Renal cortical epithelial cell (primary cell): Measurements from ENCODE around the gene RRP15. TPM values are rescaled to one million over a fixed set of nuclear protein-coding genes. Genes with fewer than 3 reads are reported as not detected.

ENCODE experiments used
- DNase-seq: peaks from one replicate; pipeline ENCODE4 v3.0.0-alpha.2; 2011; ENCODE audit warnings: low read depth
- total RNA-seq: library from RNA; depleted of rRNA; stranded (reverse); fragments of >200 nt; gene quantifications from 2 replicates; pipeline ENCODE4 v1.2.3, GENCODE V29; 2014

Gene RRP15, protein sequence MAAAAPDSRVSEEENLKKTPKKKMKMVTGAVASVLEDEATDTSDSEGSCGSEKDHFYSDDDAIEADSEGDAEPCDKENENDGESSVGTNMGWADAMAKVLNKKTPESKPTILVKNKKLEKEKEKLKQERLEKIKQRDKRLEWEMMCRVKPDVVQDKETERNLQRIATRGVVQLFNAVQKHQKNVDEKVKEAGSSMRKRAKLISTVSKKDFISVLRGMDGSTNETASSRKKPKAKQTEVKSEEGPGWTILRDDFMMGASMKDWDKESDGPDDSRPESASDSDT
- 5.4 and 10.3 TPM in 2 replicates for total RNA-seq

GRCh38 chr1:218284917-218285635 lies at the start of gene RRP15:
Gene RRP15, plus strand, starts transcription at chr1:218285293. Its CDS starts 24 bp downstream, at chr1:218285317.
- DNase-seq: peak; percentile 76

- peak; percentile 36 for DNase-seq
Measured at GRCh38 chr1:218242171-218242570, 42.9 kb upstream of the RRP15 start.

DNA sequence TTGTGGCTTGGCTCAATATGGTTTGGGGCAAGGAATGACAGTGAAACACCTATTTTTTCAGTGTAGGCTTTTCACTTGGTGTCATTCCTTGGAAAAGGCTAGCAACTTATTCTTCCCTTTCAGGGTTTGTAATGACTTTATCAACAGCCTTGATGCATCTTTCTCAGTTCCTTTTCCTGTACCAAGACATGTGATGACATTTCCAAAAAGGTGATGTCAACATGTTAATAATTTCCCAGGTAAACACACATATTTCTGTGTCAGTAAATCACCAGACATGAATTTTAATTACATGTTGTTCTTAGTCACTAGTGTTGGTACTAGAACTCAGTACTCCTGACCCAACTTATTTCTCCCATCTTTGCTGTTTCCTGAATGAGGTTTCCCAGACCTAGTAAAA lies 37.8 kb upstream of the RRP15 start:
- no peak for DNase-seq

GRCh38 chr1:218249338-218250140 lies 35.6 kb upstream of the RRP15 start:
- no peak for DNase-seq

GRCh38 chr1:218250492-218250891 lies 34.6 kb upstream of the RRP15 start:
- DNase-seq: no peak

DNA sequence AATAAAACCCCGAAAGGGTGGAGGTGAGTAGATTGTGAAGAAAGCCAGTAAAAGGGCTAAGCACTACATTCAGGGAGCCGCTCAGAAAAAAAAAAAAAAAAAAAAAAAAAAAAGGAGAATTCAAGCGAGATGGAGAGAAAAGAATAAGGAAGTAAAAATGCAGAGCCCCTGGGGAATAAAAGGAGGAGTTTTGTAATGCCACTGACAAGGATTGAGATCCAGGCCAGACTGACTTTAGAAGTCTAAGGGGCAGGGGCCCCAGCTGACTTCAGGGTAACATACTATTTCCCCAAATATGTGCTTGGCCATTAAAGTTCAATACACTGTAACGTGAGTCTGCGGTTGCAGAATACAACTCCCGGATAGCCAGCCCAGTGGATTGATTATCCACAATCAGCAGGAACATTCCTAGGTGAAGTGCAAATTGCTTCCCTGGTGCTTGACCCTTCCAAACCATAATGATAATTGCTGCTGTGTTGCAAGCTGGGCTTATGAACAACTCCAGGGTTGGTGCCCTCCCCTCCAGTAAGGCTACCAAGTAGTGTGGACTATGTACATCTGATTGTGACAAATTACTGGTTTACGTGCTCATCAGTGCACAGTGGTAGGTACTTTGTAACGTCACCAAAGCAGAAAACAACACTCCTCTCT lies 30.7 kb upstream of the RRP15 start:
- no peak for DNase-seq

GRCh38 chr1:218255090-218255489 lies 30.0 kb upstream of the RRP15 start:
- DNase-seq: no peak

- no peak for DNase-seq
Measured at GRCh38 chr1:218257371-218257770, 27.7 kb upstream of the RRP15 start.

DNA sequence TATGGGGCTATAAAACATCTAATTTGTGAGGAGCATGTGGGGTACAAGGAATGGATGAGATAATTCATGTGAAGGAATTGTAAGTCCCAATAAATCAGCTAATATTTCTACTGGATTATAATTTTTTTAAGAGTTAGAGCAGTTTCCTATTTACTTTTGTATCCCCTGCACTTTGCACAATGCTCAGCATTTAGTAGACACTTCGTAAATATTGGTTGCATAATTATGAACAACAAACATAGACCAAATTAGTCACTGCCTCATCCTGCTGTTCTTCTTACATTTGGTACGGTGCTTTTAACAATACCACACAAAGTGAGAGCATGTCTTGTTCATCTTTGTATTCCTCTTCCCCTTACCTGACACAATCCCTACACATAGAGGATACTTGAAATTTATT lies 27.1 kb upstream of the RRP15 start:
- DNase-seq: no peak

DNA sequence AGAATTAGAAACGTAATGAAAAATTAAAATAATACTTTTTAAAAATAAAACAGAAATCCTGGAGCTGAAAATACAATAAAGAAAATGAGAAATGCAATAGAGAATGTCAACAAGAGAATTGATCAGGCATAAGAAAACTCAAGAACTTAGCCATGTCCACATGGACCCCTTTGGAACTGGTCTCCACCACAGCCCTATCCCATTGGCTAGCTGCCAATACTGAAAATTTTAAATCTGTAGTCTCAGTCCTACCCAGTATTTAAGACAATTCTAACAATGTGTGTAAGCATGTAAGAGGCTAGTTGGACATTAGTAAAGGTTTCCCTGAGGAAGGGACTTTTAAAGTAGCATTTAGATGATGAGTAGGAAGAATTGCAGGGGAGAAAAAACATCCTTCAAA lies 25.8 kb upstream of the RRP15 start:
- DNase-seq: no peak

DNA sequence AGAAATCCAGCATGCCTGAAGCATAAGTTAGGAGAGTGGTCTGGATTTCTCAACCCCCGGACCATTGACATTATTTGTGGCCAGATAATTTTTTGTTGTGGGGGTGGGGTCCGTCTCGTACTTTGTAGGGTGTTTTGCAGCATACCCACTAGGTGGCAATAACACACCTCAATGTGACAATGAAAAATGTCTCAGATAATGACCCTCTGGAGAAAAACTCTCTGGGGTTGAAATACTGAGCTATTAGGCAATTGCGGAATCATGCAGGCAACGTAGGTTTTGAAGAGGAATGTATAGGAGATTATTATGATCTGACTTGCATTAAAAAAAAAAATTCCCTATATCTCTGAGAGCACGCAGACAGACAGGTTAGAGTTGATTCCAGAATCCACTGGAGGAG lies 25.3 kb upstream of the RRP15 start:
- no peak for DNase-seq

GRCh38 chr1:218262259-218262658 lies 22.8 kb upstream of the RRP15 start:
- no peak for DNase-seq

DNA sequence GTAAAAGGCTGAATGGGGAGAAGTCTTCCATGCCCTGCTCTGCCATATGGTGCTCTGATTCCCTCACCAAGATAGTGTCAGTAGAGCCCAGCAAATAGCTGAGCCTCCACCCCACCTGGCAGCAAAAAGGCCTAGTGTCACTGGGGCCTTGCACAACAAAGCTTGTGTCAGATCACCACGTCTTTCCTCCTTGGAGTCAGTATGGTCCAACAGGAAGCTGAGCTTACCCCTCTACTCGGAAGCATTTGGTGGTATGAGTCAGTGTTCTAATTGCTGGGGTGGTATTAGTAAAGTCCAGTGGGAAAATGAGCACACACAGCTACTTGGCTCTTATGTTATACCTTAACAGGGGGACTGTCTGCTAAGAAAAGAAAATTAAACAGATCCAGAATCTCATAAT lies 18.7 kb upstream of the RRP15 start:
- no peak for DNase-seq

GRCh38 chr1:218272366-218272765 lies 12.7 kb upstream of the RRP15 start:
- DNase-seq: no peak

- DNase-seq: no peak
Measured at GRCh38 chr1:218273762-218274479, 11.2 kb upstream of the RRP15 start.

DNA sequence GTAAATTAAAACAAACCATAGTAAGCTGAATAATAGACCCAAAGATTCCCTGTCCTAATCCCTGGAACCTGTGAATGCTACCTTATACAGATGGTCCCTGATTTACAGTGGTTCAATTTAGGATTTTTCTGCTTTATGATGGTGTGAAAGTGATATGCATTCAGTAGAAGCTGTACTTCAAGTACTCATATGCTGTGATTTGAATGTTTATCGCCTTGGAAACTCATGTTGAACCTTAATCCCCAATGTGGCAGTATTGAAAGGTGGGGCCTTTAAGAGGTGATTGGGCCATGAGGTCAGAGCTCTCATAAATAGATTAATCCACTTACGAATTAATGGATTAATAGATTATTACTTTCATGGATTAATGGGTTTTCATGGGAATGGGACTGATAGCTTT lies 10.6 kb upstream of the RRP15 start:
- no peak for DNase-seq

- no peak for DNase-seq
Measured at GRCh38 chr1:218275823-218276222, 9.3 kb upstream of the RRP15 start.

DNA sequence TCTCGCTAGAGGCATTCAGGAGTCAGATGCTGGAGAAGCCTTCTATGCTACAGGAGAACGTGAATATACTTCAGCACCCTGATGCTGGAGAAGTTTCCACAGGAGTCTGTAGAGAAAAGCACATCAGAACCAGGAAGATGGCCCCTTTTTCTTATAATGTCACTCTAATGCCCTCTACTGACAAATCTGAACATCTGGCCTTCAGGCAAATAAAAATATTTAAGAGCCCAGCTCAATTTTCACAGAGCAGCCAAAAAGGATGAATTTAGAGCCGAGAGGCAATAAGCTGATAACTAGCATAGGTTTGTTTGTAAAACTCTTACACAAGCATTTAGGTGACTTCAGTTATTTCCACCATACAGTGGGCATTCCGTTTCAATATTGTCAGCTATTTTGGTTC lies 3.8 kb upstream of the RRP15 start:
- no peak for DNase-seq

DNA sequence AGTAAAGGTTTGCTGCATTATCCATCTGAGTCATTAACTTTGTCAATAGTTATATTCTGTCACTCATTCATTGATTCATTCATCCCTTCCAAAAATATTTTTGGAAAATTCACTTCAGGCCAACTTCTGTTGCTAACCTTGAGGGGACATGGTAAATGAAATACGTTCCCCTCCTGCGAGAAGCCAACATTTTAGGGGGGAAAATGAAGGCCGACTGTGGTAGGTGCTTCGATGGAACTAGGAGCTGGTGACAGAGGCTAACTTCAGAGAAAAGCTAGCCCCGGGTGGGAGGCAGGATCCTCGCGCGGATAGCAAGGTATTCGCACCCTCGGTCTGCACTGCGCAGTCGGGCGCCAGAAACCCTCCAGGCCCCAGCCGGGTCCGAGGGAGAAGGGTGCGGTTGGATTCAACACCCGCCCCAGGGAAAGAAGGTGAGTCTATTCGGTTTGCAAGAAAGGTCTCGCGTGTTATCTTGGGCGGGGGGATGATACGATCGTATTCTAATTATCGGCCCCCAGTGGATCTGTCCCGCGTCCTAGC lies 646 bp upstream of the RRP15 start:
- DNase-seq: no peak

DNA sequence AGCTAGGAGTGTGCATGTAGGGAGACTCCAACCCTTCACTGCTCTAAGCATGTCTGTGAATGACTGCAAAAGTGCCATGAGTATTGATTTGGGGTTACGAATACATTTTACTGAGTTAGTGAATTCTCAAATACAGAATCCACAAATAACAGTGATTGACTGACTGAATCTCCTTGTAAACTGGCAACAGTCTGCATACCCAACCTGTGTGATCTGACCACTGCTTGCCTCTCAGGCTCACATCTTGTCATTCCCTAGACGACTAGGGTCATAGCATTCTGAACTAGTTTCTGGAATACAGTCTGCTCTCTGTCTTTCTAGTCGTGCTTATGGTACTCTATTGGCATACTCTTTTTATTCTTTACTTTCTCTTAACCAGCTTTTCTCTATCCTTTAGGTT lies 7.4 kb downstream of the RRP15 start:
- no peak for DNase-seq

DNA sequence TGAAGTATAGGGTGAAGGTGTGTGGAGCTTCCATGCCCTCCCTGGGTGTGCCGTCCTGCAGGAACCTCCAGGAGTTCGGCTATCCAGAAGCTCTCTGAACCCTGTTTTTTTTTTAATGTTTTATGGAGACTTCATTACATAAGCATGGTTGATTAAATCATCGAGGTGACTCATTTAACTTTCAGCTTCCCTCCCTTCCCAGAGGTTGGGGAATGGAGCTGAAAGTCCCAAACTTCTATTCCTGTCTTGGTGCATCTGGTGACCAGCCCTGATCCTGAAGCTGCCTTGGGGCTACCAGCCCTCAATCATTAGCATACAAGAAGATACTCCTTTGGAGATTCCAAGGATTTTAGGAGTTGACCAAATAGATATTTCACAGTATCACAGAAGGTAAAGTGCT lies 9.5 kb downstream of the RRP15 start:
- peak; percentile 24 for DNase-seq
